RWPE2 (cell line): Measurements from ENCODE around the gene FHIT.

Source experiments
- ATAC-seq: fragments of 200-7000 bp; cut with Tn5 transposase; 3 replicates; pipeline ENCODE4 v1.9.1; 2021; ENCODE audit warnings: low read depth
- DNase-seq: peaks from one replicate; pipeline ENCODE4 v3.0.0-alpha.2; 2020; ENCODE audit warnings: low spot score
- H3K27ac ChIP-seq: fragments of 450-650 bp; 2 replicates; pipeline ENCODE4 v1.5.1; 2017; ENCODE audit warnings: mild to moderate bottlenecking; ENCODE audit not compliant: poor library complexity, severe bottlenecking
- H3K27me3 ChIP-seq: fragments of 250-450 bp; sonication (Bioruptor Pico); 2 replicates; pipeline ENCODE4 v1.5.1; 2021; ENCODE audit warnings: mild to moderate bottlenecking, moderate library complexity; ENCODE audit not compliant: insufficient read depth, poor library complexity, severe bottlenecking
- H3K36me3 ChIP-seq: fragments of 250-450 bp; sonication (Bioruptor Pico); 2 replicates; pipeline ENCODE4 v1.5.1; 2020; ENCODE audit warnings: low read depth, mild to moderate bottlenecking, moderate library complexity
- H3K4me1 ChIP-seq: fragments of 250-450 bp; sonication (Bioruptor Pico); 2 replicates; pipeline ENCODE4 v1.5.1; 2021; ENCODE audit warnings: mild to moderate bottlenecking, moderate library complexity; ENCODE audit not compliant: insufficient read depth, poor library complexity, severe bottlenecking
- H3K4me3 ChIP-seq: fragments of 250-450 bp; sonication (Bioruptor Pico); 2 replicates; pipeline ENCODE4 v1.5.1; 2021; ENCODE audit warnings: mild to moderate bottlenecking, moderate library complexity; ENCODE audit not compliant: severe bottlenecking
- H3K9me3 ChIP-seq: fragments of 250-450 bp; sonication (Bioruptor Pico); 2 replicates; pipeline ENCODE4 v1.5.1; 2021; ENCODE audit warnings: mild to moderate bottlenecking, moderate library complexity; ENCODE audit not compliant: severe bottlenecking
- CTCF ChIP-seq: fragments of 450-650 bp; IDR thresholded peaks from one replicate; pipeline ENCODE4 v1.5.1; 2017; ENCODE audit warnings: mild to moderate bottlenecking, moderate library complexity; ENCODE audit not compliant: poor library complexity, severe bottlenecking

The FHIT gene

GRCh38 chr3:60812502-60812901 lies 438.8 kb downstream of the FHIT start:
- no peak overlapping the region for H3K4me3 ChIP-seq
- TF ChIP-seq CTCF = no peak
- DNase-seq (no peak), ATAC-seq (no peak)
- H3K36me3 ChIP-seq = no peaks in the 10 kb centered on the region
- no peak overlapping the region for H3K27ac ChIP-seq
- no peaks in the 10 kb centered on the region for H3K27me3 ChIP-seq
- H3K9me3 ChIP-seq = no peaks in the 10 kb centered on the region
- H3K4me1 ChIP-seq = no peaks in the 10 kb centered on the region

DNA sequence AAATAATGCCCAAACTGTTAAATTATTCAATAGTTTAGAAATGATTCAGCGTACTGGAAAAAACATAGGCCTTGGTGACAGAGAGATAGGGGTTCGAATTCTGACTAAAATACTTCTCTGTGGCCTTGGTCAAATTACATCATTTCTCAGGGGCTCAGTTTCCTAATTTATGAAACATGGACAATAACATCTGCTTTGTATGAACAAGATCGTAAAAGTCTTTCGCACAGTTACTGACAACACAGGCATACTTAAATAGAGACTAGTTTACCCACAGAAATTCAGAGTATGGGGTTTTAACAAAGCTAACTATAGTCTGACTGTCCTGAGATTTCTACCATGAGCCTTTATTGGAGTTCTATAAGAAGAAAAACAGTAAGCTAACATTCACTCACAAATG lies 440.4 kb downstream of the FHIT start:
- no peaks in the 10 kb centered on the region for H3K9me3 ChIP-seq
- TF ChIP-seq CTCF = no peak
- no peak overlapping the region for H3K27ac ChIP-seq
- no peaks in the 10 kb centered on the region for H3K4me1 ChIP-seq
- no peak overlapping the region for H3K4me3 ChIP-seq
- no peaks in the 10 kb centered on the region for H3K27me3 ChIP-seq
- no peak for ATAC-seq
- no peaks in the 10 kb centered on the region for H3K36me3 ChIP-seq
- no peak for DNase-seq

- no peaks in the 10 kb centered on the region for H3K36me3 ChIP-seq
- ATAC-seq = peak; percentile 56; the same call in 2 of the 3 replicates
- no peak for TF ChIP-seq CTCF
- H3K27ac ChIP-seq = no peak overlapping the region
- H3K4me3 ChIP-seq = no peak overlapping the region
- H3K9me3 ChIP-seq = no peaks in the 10 kb centered on the region
- DNase-seq = no peak
- no peaks in the 10 kb centered on the region for H3K27me3 ChIP-seq
- H3K4me1 ChIP-seq = no peaks in the 10 kb centered on the region
These were observed 441.2 kb downstream of the FHIT start for GRCh38 chr3:60809857-60810610.

GRCh38 chr3:60803216-60804173 lies 447.8 kb downstream of the FHIT start:
- Histone ChIP-seq H3K36me3 (no peaks in the 10 kb centered on the region), H3K4me1 (no peaks in the 10 kb centered on the region), H3K27ac (no peak overlapping the region), H3K27me3 (no peaks in the 10 kb centered on the region), H3K4me3 (no peak overlapping the region), H3K9me3 (no peaks in the 10 kb centered on the region)
- DNase-seq (no peak), ATAC-seq (no peak)
- TF ChIP-seq CTCF = no peak
